ENCODE data around the gene HPCAL1. TPM values are rescaled to one million over a fixed set of nuclear protein-coding genes. Genes with fewer than 3 reads are reported as not detected.

Gene HPCAL1
- total RNA-seq, 3 donors from 2014 or later: 42.0 to 98.1 (median 47.7) TPM

DNA sequence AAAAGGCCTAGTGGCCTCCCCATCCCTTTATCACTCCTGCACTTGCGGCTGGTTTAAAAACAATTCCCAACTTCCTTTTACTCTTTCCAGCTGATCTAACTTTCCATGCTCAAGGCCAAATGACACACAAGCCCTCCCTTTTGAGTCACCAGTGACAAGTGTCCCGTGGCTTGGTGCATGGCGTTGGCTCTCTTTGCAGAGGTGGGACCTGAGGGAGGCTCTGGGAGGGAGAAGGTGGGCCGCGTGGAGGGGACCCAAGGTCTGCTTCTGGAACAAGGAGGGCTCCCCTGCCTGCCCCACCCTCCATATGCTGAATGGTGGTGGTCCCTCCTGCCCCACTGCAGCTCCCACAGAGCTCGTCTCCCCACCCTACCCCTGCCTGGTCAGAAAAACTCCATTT is 30.8 kb upstream of the HPCAL1 start:
- TF ChIP-seq, protein P1, sequence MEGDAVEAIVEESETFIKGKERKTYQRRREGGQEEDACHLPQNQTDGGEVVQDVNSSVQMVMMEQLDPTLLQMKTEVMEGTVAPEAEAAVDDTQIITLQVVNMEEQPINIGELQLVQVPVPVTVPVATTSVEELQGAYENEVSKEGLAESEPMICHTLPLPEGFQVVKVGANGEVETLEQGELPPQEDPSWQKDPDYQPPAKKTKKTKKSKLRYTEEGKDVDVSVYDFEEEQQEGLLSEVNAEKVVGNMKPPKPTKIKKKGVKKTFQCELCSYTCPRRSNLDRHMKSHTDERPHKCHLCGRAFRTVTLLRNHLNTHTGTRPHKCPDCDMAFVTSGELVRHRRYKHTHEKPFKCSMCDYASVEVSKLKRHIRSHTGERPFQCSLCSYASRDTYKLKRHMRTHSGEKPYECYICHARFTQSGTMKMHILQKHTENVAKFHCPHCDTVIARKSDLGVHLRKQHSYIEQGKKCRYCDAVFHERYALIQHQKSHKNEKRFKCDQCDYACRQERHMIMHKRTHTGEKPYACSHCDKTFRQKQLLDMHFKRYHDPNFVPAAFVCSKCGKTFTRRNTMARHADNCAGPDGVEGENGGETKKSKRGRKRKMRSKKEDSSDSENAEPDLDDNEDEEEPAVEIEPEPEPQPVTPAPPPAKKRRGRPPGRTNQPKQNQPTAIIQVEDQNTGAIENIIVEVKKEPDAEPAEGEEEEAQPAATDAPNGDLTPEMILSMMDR (IDR thresholded peaks at IDR 0.05): no peak
- Histone ChIP-seq H3K9me3 (no peaks in the 10 kb centered on the region), H3K4me1 (ENCODE audit: low read depth) (peaks cover 8% of the 10 kb centered on the region), H3K36me3 (ENCODE audit: low read depth) (no peaks in the 10 kb centered on the region), H3K4me3 (no peak overlapping the region)
- DNase-seq: peak in 1 of 3 donors; percentile 20
- intact Hi-C loops (cut with DNase I, micrococcal nuclease): no loop called here
- no peak for ATAC-seq

DNA sequence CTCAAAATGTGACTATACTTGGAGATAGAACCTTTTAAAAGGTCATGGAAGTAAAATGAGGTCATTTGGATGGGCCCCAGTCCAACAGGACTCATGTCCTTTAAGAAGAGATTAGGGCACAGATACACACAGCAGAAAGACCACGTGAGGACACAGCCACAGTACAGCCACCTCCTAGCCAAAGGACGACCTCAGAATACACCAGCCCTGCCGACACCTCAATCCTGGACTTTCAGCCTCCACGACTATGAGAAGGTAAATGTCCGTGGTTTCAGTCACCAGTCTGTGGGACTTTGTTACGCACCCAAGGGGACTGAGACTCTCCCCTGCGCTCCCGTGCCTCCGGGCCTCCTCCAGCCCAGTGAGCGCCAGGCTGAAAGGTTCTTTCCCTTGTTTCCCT is 30.2 kb upstream of the HPCAL1 start:
- H3K4me1 ChIP-seq (ENCODE audit: low read depth): peaks cover 8% of the 10 kb centered on the region
- TF ChIP-seq, protein P1 (IDR thresholded peaks at IDR 0.05): no peak
- intact Hi-C loops (cut with DNase I, micrococcal nuclease): no loop called here
- no peaks in the 10 kb centered on the region for H3K9me3 ChIP-seq
- ATAC-seq: no peak
- peak in 1 of 3 donors; percentile 12 for DNase-seq
- H3K4me3 ChIP-seq: no peak overlapping the region
- H3K36me3 ChIP-seq (ENCODE audit: low read depth): no peaks in the 10 kb centered on the region

DNA sequence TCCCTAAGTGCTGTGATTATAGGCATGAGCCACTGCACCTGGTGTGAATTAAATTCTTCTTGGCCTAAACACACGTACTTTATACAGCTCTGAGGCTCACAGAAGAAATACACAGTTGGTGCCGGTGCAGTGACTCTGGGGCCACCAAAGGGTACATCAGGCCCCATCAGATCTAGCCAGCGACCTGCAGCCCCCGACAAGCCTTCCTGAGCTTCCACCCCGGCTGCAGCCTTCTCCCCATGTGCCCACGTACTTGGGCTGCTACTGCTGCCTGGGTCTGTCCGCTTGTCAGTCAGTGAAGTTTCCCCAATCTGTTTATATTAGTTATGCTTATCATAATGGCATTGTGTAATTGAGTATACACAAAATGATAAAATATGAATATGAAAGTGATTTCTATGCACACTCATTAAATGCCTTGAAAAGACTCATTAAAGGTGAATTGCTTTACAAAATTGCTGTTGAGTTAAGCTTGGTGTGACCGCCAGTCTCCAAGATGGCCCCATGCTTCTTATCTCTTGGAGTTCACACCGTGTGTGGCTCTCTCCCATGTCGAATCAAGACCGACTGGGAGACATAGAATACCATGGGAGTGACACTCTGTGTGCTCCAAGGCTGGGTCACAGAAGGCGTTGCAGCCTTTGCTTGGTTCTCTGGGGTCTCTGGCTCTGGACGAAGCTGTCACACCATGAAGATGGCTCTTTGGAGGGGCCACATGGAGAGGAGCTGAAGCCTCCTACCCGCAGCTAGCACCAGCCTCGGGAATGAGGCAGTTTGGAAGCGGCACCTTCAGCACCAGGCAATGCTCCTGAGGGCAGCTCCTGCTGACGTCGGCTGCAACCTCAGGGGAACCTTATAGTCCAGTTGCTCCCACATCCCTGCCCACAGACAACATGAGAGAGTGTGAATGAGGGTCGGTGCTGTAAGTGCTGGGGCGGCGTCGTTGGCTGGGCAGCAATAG is 29.2 kb upstream of the HPCAL1 start:
- intact Hi-C loops (cut with DNase I, micrococcal nuclease): no loop called here
- Histone ChIP-seq H3K4me3 (no peak overlapping the region), H3K9me3 (no peaks in the 10 kb centered on the region), H3K4me1 (ENCODE audit: low read depth) (peaks cover 8% of the 10 kb centered on the region), H3K36me3 (ENCODE audit: low read depth) (no peaks in the 10 kb centered on the region)
- ATAC-seq: no peak
- TF ChIP-seq, protein P1 (IDR thresholded peaks at IDR 0.05): no peak
- DNase-seq: peak in 1 of 3 donors; percentile 10

DNA sequence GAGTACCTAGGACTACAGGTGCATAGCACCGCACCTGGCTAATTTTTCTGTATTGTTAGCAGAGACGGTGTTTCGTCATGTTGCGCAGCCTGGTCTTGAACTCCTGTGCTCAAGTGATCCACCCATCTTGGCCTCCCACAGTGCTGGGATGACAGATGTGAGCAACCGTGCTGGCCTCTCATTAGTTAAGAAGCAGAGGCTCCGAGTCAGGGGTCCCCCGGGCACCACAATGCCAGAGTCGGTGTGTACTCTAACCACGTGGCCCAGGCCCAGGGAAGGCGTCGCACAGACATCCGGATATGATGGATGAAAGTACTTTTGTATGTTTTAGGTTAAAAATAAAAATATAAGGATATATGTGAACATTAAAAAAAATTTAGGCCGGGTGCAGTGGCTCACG is 28.3 kb upstream of the HPCAL1 start:
- intact Hi-C loops (cut with DNase I, micrococcal nuclease): no loop called here
- DNase-seq: peak in 1 of 3 donors; percentile 11
- H3K9me3 ChIP-seq: no peaks in the 10 kb centered on the region
- TF ChIP-seq, protein P1 (IDR thresholded peaks at IDR 0.05): no peak
- ATAC-seq: no peak
- no peak overlapping the region for H3K4me3 ChIP-seq
- H3K4me1 ChIP-seq (ENCODE audit: low read depth): peaks cover 8% of the 10 kb centered on the region
- H3K36me3 ChIP-seq (ENCODE audit: low read depth): no peaks in the 10 kb centered on the region

DNA sequence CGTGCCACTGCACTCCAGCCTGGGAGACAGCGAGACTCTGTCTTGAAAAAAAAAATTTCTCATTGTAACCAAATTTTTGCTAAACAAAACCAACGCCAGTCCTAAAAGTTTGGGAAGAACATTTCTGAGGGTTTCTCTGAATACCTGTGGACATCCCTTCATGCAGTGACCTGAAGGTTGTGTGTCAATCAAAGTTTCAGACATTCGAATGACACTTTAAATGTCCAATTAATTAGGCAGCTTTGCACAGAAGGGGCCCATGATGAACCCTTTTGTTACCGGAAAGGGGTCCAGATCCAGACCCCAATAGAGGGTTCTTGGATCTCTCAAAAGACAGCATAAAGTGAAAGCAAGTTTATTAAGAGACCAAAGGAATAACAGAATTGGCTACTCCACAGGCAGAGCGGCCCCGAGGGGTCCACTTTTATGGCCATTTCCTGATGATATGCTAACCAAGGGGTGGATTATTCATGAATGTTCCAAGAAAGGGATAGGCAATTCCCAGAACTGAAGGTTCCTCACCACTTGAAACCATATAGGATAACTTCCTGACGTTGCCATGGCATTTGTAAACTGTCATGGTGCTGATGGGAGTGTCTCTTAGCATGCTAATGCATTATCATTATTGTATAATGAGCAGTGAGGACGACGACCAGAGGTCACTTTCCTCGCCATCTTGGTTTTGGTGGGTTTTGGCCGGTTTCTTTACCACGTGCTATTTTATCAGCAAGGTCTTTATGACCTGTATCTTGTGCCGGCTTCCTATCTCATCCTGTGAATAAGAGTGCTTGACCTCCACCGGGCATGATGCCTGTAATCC is 27.5 kb upstream of the HPCAL1 start:
- TF ChIP-seq, protein P1 (IDR thresholded peaks at IDR 0.05): no peak
- intact Hi-C loops (cut with DNase I, micrococcal nuclease): no loop called here
- ATAC-seq (no peak), DNase-seq (peak in 1 of 3 donors; percentile 3)
- no peaks in the 10 kb centered on the region for H3K9me3 ChIP-seq
- peaks cover 8% of the 10 kb centered on the region for H3K4me1 ChIP-seq (ENCODE audit: low read depth)
- no peak overlapping the region for H3K4me3 ChIP-seq
- no peaks in the 10 kb centered on the region for H3K36me3 ChIP-seq (ENCODE audit: low read depth)
